NCI-H2171 treated with DMSO at 0.1 percent for 48 hours (cell line): ENCODE measurements around the gene ZFAND3.

Source experiments
- DNase-seq: peaks from one replicate; lab custom pipeline; 2025; lab: John Stamatoyannopoulos, UW

Gene ZFAND3

GRCh38 chr6:37819177-37819801, at the start of gene ZFAND3:
Gene ZFAND3 (plus strand): TSS chr6:37819727. CDS start chr6:37819946, 219 bp downstream.
- peak; percentile 99 for DNase-seq

GRCh38 chr6:37774028-37774680, 45.4 kb upstream of the ZFAND3 start:
- DNase-seq, result no peak

GRCh38 chr6:37776566-37776965, 43.0 kb upstream of the ZFAND3 start:
- DNase-seq, result no peak

DNA sequence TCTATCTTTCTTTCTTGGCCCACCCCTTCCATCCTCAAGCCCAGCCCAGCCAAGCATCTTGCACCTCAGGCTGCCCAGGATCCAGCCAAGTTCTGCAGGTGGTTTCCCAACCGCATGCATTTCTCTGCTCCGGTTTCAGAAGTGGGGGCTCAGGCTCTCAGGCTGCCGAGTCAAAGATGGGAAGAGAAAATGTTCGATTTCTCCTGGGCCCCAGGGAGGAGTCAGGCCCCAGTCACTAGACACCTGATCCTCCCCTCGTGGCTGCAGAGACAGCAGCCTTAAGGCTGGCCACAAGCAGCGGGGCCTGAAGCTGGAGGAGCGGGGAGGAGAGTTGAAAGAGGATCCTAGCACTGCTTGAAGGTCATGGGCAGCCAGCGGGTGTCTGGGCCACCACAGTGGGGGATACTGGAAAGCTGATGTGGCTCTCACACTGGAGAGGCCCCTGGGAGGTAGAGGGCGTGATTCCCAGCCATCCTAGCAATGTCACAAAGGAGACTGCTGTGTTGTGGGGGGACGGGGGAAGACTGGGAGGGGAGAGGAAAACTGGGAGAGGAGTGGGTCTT, 42.2 kb upstream of the ZFAND3 start:
- peak; percentile 65 for DNase-seq

GRCh38 chr6:37779111-37779800, 40.3 kb upstream of the ZFAND3 start:
- no peak for DNase-seq

- peak; percentile 80 for DNase-seq
These were observed 39.5 kb upstream of the ZFAND3 start for GRCh38 chr6:37779902-37780628.

DNA sequence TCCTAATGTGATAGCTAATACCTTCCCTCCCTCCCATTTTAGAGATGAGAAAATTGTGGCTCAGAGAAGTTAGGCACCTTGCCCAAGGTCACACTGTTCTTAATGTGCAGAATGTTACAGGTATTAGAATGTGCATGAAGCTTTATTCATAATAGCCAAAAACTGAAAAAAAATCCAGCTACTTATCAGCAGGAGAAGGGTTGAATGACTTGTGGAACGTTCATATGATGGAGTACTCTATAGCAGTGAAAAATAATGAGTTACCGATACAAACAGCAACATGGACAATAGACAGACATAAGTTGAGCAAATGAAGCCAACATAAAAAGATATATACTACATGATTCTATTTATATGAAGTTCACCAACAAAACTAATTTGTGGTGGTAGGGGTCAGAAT, 37.7 kb upstream of the ZFAND3 start:
- no peak for DNase-seq

DNA sequence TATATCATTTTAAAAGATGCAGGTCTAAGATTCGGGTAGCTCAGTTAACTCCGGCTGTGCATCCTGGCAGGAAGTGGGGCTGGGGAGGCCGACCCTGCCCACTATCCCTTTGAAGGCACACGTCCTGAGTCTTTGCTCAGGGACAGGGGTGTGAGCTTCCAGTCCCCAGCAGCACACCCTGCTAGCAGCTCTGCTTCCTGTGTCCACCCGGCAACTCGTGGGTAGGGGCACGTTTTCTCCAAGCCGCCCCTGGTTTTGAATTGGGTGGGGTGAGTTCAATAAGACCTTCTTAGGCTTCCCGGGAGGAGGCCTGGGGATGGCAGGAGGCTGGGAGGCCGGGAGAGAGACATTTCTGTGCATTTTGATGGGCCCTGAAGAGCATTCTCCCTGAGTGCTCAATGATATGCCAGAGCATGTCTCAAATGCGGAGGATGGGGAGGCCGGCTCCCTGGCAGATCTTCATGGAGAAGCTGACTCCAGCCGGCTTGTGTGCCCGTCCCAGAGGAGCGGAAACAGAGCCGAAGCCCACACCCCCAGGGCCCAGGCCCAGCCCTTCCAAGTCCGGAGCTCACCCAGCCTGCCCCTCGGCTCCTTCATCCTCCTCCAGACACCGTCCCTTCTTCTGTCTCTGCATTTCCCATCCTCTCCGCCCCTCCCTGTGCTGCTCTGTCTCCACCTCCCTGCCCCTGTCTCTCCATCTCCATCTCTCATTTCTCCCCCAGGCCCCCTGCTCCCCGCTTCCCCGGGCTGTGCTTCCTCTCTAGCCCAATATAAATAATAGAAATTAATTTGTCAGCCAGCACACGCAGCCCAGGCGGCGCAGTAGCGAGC, 36.3 kb upstream of the ZFAND3 start:
- peak; percentile 64 for DNase-seq

GRCh38 chr6:37783856-37784584, 35.5 kb upstream of the ZFAND3 start:
- DNase-seq, result peak; percentile 64

- DNase-seq, result no peak
These were observed 35.0 kb upstream of the ZFAND3 start for GRCh38 chr6:37784585-37784967.

DNA sequence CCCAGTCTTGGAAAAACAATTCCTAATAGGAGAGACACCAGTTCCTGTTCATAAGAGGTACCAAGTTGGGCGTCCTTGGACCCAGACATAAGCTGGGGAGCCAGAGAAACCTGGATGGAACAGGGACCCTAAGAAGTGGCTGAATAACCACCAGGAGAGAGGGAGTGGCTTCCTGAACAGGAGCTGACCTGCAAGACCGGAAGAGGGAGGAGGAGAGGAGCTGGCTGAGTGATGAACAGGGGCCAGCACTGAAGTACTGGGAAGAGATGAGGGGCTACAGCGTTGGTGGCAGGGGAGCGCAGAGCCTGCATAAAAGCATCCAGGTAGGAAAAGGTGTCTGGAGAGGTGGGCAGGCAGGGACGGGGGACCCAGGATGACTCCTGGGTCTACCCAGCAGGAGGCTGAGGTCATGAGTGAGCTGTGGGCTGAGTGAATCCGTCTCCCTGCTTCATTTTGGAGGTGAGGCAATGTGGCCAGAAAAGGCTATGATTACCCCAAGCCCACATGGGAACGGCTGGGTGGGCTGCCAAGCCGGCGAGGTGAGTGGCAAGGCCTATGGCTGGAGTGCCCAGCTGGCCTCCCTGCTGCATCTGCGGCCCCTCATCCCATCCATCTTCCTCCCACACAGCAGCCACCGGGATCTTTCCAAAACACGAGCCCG, 34.4 kb upstream of the ZFAND3 start:
- no peak for DNase-seq

DNA sequence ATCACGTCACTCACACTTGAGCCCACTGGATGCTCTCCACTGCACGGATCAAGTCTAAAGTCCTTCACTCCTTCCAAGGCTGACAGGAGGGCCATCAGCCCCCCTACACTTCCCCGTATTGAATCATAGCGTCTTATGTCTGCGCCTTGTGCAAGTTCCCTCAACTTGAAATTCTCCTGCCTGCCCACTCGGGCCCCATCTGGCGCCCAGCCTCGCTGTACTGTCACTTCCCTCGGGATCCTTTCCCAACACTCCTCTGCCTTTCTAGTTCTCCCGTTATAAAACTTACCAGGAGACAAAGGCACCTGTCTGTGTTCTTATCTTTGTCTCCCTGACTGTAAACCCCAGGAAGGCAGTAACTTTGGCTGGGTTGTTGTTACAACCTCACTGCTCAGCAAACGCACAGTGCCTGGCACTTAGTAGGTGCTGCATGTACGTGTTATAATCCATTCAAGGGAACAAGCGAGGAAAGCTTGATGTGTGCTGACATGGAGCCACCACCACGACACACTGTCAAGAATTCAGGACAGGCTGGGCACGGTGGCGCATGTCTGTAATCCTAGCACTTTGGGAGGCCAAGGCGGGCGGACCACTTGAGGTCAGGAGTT, 33.8 kb upstream of the ZFAND3 start:
- peak; percentile 24 for DNase-seq

- DNase-seq, result no peak
These were observed 32.3 kb upstream of the ZFAND3 start for GRCh38 chr6:37787216-37787615.

DNA sequence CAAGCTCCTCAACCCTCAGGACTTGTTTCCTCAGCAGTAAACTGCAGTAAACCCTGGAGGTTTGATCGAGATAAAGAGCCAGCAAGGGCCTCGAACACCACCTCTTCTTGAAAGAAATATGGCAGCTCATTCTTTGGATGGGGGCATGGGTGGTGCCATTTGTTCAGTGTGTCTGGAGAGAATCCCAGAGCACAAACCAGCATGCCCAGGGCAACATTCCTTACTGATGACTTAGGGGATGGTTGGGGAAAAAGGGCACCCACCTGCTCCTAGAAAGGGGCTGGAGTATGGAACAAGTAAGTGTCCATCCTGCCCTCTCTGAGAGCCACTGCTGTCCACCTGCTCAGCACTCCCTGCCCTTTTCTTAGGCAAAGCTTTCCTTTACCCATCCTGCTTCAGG, 31.3 kb upstream of the ZFAND3 start:
- DNase-seq, result no peak

GRCh38 chr6:37791156-37791919, 28.2 kb upstream of the ZFAND3 start:
- DNase-seq, result peak; percentile 99

DNA sequence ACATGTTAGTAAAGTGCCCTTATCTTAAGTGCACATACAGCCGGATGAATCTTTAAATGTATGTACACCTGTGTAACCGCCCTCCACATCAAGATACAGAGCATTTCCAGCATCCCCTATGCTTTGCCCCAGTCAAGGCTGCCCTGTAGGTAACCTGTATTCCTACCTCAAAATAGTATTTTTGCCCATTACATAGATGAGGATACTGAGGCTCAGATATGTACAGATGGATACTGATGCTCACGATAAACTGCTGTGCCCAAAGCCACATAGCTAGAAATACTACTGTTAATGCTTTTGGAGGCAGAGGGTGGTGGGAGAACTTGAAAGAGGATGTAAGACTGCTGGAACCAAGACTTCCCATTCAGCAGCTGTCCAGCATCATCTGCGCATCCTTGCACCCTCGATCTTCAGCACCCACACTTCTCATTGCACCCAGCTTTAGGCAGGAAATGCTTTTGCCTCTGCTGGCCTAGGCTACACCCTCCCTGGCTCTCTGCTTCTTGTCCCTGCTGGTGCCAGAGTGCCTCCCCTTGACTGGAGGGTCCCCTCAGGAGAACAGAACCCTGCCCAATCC, 27.0 kb upstream of the ZFAND3 start:
- DNase-seq, result no peak

DNA sequence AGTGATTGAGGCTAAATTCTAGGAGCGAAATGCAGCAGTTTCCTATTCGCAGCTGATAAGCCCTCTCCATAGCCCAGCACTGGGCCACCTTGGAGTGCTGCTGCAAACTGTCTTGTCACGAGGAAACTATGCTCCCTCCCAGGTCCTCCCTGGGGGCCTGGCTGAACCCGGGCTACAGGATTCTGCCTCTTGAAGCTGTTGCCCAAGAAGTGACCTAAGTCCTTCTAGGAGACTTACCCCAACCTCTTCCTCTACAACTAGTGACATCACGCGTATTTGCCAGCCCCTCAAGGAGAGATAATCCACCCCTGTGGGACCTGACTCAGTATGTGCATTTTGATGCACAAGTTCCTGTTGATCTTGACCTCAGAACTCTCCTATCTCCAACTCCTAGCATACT, 26.5 kb upstream of the ZFAND3 start:
- DNase-seq, result no peak

DNA sequence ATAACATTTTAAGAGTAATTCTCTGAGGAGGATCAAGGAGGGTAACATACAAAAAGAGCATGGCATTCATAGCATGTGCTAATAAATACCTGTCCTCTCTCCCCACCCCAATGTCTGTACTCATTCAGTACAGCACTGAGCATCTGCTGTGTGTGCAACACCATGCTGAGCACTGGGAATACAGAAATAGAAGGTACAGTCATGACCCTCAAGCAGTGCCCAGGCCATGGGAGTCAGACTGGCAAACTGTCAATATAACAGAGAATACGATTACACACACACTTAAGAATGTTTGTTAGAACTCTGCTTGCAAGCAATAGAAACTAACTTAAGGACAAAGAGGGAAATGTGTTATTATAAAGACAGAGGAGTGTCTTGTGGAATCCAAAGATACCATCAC, 24.7 kb upstream of the ZFAND3 start:
- peak; percentile 36 for DNase-seq
